ENCODE measurements around the gene THUMPD3.

THUMPD3 gene

DNA sequence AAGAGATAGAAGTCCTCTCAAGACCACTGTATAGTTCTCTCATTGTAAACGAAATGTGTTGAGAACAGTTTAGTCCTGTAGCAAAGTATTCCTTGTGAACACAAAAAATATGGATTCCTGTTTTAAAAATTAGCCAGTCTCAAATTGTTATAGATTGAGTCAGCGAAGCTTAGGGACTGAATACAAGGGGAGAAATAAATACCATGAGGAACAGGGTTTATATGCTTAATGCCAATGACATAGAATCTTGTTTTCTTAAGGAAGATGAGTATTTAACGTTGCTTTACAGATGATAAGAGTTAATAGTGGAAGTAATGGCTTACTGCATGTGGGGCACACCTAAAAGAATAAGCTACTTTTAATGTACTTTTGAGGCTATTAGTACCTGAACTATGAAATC lies 72.5 kb downstream of the THUMPD3 start:
- Histone ChIP-seq H3K9ac (ENCODE audit: low read length) (no peak overlapping the region), H3K4me3 (ENCODE audit: low read length) (no peak overlapping the region), H3K4me1 (ENCODE audit: control insufficient read depth, insufficient read depth, low read length) (no peaks in the 10 kb centered on the region), H3K36me3 (ENCODE audit: control insufficient read depth, insufficient read depth, low read length, severe bottlenecking) (peaks cover 98% of the 10 kb centered on the region), H3K27me3 (replicated peaks; ENCODE audit: control insufficient read depth, insufficient read depth, low read length) (no peaks in the 10 kb centered on the region), H3K9me3 (ENCODE audit: control insufficient read depth, low read length) (no peaks in the 10 kb centered on the region)
- DNase-seq (ENCODE audit: low read depth): no peak
